Spleen (tissue), 11 donors: Measurements from ENCODE around the gene OMP. TPM values are rescaled to one million over a fixed set of nuclear protein-coding genes. Genes with fewer than 3 reads are reported as not detected.
A peak's percentile ranks its signal among the peaks of the same experiment; 100 is the strongest.

ENCODE experiments used
- DNase-seq: peaks from one replicate; pipeline ENCODE4 v3.0.0-alpha.2; 2020
- H3K27ac ChIP-seq, 8 donors: fragments of 200-600 bp; sonication (generic) in 7 of 8; 1 replicate in 4 of 8; 2 replicates in 4 of 8; pipeline versions ENCODE4 v1.5.0 to v1.8.0; 2016 to 2021; ENCODE audit warnings: inconsistent platforms in 4 of 8, mild to moderate bottlenecking in 4 of 8, moderate library complexity in 1 of 8
- H3K27me3 ChIP-seq, 7 donors: fragments of 200-600 bp; sonication (generic) in 6 of 7; replicated peaks in 1 of 7; 1 replicate in 4 of 7; 2 replicates in 3 of 7; pipeline versions ENCODE4 v1.5.0 to v1.8.0; 2016 to 2021; ENCODE audit warnings: inconsistent platforms in 3 of 7, mild to moderate bottlenecking in 1 of 7
- H3K36me3 ChIP-seq, 6 donors: fragments of 200-600 bp; sonication (generic) in 5 of 6; 1 replicate in 4 of 6; 2 replicates in 2 of 6; pipeline versions ENCODE4 v1.5.0 to v1.8.0; 2016 to 2021; ENCODE audit warnings: inconsistent platforms in 2 of 6
- H3K4me1 ChIP-seq, 6 donors: fragments of 200-600 bp; sonication (generic) in 5 of 6; 1 replicate in 3 of 6; 2 replicates in 3 of 6; pipeline versions ENCODE4 v1.5.0 to v1.8.0; 2016 to 2021; ENCODE audit warnings: inconsistent platforms in 3 of 6
- H3K4me3 ChIP-seq, 8 donors: fragments of 200-600 bp; sonication (generic) in 7 of 8; 1 replicate in 4 of 8; 2 replicates in 4 of 8; pipeline versions ENCODE4 v1.5.0 to v1.8.0; 2016 to 2021; ENCODE audit warnings: inconsistent platforms in 4 of 8, mild to moderate bottlenecking in 4 of 8, moderate library complexity in 2 of 8
- H3K9me3 ChIP-seq, 8 donors: fragments of 200-600 bp; sonication (generic) in 7 of 8; 1 replicate in 4 of 8; 2 replicates in 4 of 8; pipeline versions ENCODE4 v1.5.0 to v1.8.0; 2016 to 2021; ENCODE audit warnings: inconsistent platforms in 4 of 8
- CTCF ChIP-seq, 11 experiments: fragments of 200-600 bp in 7 of 11; fragments of 450-650 bp in 4 of 11; sonication (generic) in 4 of 11; IDR thresholded peaks in 8 of 11; conservative IDR thresholded peaks in 3 of 11; 1 replicate in 7 of 11; 2 replicates in 4 of 11; pipeline versions ENCODE4 v1.4.0 to v1.8.0; 2016 to 2021; ENCODE audit warnings: antibody characterized with exemption in 11 of 11, inconsistent platforms in 4 of 11, mild to moderate bottlenecking in 1 of 11
- POLR2A ChIP-seq, 3 donors: fragments of 450-650 bp; IDR thresholded peaks; one replicate each; pipeline ENCODE4 v1.5.1; 2017; ENCODE audit warnings: antibody characterized with exemption in 3 of 3, mild to moderate bottlenecking in 1 of 3
- POLR2AphosphoS5 ChIP-seq, 3 donors: sonication (generic); formaldehyde crosslinking; IDR thresholded peaks; one replicate each; pipeline ENCODE4 v1.5.1; 2017; ENCODE audit warnings: antibody characterized with exemption in 3 of 3
- WGBS, 5 donors: extraction: QIAGEN DNeasy Blood & Tissue Kit in 3 of 5; methylation state at CpG; one replicate each; pipeline versions ENCODE4 v1.1.5 to v1.1.7; 2013 to 2018; 5-methylcytosine and 5-hydroxymethylcytosine counted together
- intact Hi-C: fragments of 100-400 bp; cut with DNase I; formaldehyde crosslinking; loops from one replicate; pipeline ENCODE4 v1.15.0; 2023; ENCODE audit warnings: low total_unique reads
- polyA plus RNA-seq, 3 donors: library from polyadenylated mRNA; stranded (reverse); fragments of 200-250 nt; gene quantifications; one replicate each; pipeline ENCODE4 v1.2.1, GENCODE V29; 2013
- total RNA-seq, 7 donors: library from RNA; depleted of rRNA in 3 of 7; stranded (reverse); fragments of >200 nt in 3 of 7; fragmentation: NEBNext Ultra II Directional in 4 of 7; extraction: Animal tissue kit (Norgen Biotek cat#: 25700) in 4 of 7; gene quantifications; one replicate each; pipeline versions ENCODE4 v1.1.0 to v1.2.1, GENCODE V29; 2016 to 2021
- donor health status: healthy with polysubstance abuse.
- donor health status: DM: no; HTN: no; CAD: no; lungs with moderate emphysema.
- donor health status: DM: no; HTN: no; CAD: no.
- donor health status: Bipolar disorder and iron deficiency.
- donor health status: healthy.
- donor health status: DM: no; HTN: no; CAD: no.
- donor health status: DM: yes; HTN: yes; CAD: no.

Gene OMP
- total and polyA plus RNA-seq, 10 donors: 0.51 to 0.64 TPM; not detected in 8

- DNase-seq: peak; percentile 88
- no peaks in the 10 kb centered on the region for H3K36me3 ChIP-seq
- 58 to 67% (median 64%) methylated on average over 14 to 15 of the region's 15 CpGs for WGBS, 5 donors
- intact Hi-C loops: no loop called here
- H3K9me3 ChIP-seq: no peaks in the 10 kb centered on the region
- H3K4me1 ChIP-seq: peaks cover 10 to 59% (median 25%) of the 10 kb centered on the region in 6 donors
- peak overlapping the region; percentile 58 to 84 (median 74) for H3K27ac ChIP-seq
- H3K27me3 ChIP-seq: no peaks in the 10 kb centered on the region
- TF ChIP-seq POLR2A (IDR thresholded peaks at IDR 0.05): no peak
- peak in 2 of 3 donors; percentile 28 to 58 for TF ChIP-seq POLR2AphosphoS5 (IDR thresholded peaks at IDR 0.05)
- H3K4me3 ChIP-seq: peak overlapping the region in 1 of 8 donors; percentile 27
Measured at GRCh38 chr11:77082838-77083565, 19.6 kb upstream of the OMP start.

- peak overlapping the region in 4 of 8 donors; percentile 79 to 84 (median 81) for H3K27ac ChIP-seq
- H3K4me1 ChIP-seq: peaks cover 10 to 59% (median 25%) of the 10 kb centered on the region in 6 donors
- TF ChIP-seq POLR2A (IDR thresholded peaks at IDR 0.05) (no peak), POLR2AphosphoS5 (IDR thresholded peaks at IDR 0.05) (no peak), CTCF (IDR thresholded peaks at IDR 0.05 in 8 of 11, conservative IDR thresholded peaks at IDR 0.05 in 3 of 11) (no peak)
- peak; percentile 70 for DNase-seq
- H3K4me3 ChIP-seq: no peak overlapping the region
- 92 to 100% (median 93%) methylated on average over 8 to 12 of the region's 12 CpGs for WGBS, 5 donors
- no peaks in the 10 kb centered on the region for H3K36me3 ChIP-seq
- intact Hi-C loops: no loop called here
- H3K27me3 ChIP-seq: no peaks in the 10 kb centered on the region
- H3K9me3 ChIP-seq: no peaks in the 10 kb centered on the region
Measured at GRCh38 chr11:77083566-77084245, 18.9 kb upstream of the OMP start.

- no peak overlapping the region for H3K4me3 ChIP-seq
- 72 to 96% (median 87%) methylated on average over 21 to 25 of the region's 25 CpGs for WGBS, 5 donors
- H3K9me3 ChIP-seq: no peaks in the 10 kb centered on the region
- TF ChIP-seq POLR2AphosphoS5 (IDR thresholded peaks at IDR 0.05) (peak in 1 of 3 donors; percentile 19), CTCF (IDR thresholded peaks at IDR 0.05 in 8 of 11, conservative IDR thresholded peaks at IDR 0.05 in 3 of 11) (no peak), POLR2A (IDR thresholded peaks at IDR 0.05) (no peak)
- peaks cover 10 to 59% (median 25%) of the 10 kb centered on the region in 6 donors for H3K4me1 ChIP-seq
- DNase-seq: peak; percentile 76
- H3K36me3 ChIP-seq: no peaks in the 10 kb centered on the region
- H3K27ac ChIP-seq: peak overlapping the region in 1 of 8 donors; percentile 31
- intact Hi-C loops: no loop called here
- H3K27me3 ChIP-seq: no peaks in the 10 kb centered on the region
Measured at GRCh38 chr11:77084581-77085191, 18.0 kb upstream of the OMP start.

- Histone ChIP-seq H3K27me3 (no peaks in the 10 kb centered on the region), H3K4me1 (peaks cover 10 to 61% (median 25%) of the 10 kb centered on the region in 6 donors), H3K36me3 (no peaks in the 10 kb centered on the region), H3K4me3 (no peak overlapping the region), H3K9me3 (no peaks in the 10 kb centered on the region), H3K27ac (no peak overlapping the region)
- peak; percentile 38 for DNase-seq
- intact Hi-C loops: no loop called here
- WGBS, 5 donors: 82 to 94% (median 92%) methylated on average over 6 of the region's 6 CpGs
- TF ChIP-seq POLR2AphosphoS5 (IDR thresholded peaks at IDR 0.05) (no peak), POLR2A (IDR thresholded peaks at IDR 0.05) (no peak), CTCF (IDR thresholded peaks at IDR 0.05 in 8 of 11, conservative IDR thresholded peaks at IDR 0.05 in 3 of 11) (no peak)
Measured at GRCh38 chr11:77085652-77086051, 17.0 kb upstream of the OMP start.
